A549 treated with CORT108297 at 1 μM for 4 hours (cell line): ENCODE data around the gene BET1. TPM values are rescaled to one million over a fixed set of nuclear protein-coding genes. Genes with fewer than 3 reads are reported as not detected.

Experiments used
- total RNA-seq: library from RNA; stranded (reverse); fragments of 200-300 nt; extraction: Qiagen RNA extraction; gene quantifications from 5 replicates; pipeline ENCODE4 v1.2.3, GENCODE V29; 2022

BET1 gene, protein sequence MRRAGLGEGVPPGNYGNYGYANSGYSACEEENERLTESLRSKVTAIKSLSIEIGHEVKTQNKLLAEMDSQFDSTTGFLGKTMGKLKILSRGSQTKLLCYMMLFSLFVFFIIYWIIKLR
- 22.9 to 34.6 TPM (median 26.5 TPM) in 5 replicates for total RNA-seq

DNA sequence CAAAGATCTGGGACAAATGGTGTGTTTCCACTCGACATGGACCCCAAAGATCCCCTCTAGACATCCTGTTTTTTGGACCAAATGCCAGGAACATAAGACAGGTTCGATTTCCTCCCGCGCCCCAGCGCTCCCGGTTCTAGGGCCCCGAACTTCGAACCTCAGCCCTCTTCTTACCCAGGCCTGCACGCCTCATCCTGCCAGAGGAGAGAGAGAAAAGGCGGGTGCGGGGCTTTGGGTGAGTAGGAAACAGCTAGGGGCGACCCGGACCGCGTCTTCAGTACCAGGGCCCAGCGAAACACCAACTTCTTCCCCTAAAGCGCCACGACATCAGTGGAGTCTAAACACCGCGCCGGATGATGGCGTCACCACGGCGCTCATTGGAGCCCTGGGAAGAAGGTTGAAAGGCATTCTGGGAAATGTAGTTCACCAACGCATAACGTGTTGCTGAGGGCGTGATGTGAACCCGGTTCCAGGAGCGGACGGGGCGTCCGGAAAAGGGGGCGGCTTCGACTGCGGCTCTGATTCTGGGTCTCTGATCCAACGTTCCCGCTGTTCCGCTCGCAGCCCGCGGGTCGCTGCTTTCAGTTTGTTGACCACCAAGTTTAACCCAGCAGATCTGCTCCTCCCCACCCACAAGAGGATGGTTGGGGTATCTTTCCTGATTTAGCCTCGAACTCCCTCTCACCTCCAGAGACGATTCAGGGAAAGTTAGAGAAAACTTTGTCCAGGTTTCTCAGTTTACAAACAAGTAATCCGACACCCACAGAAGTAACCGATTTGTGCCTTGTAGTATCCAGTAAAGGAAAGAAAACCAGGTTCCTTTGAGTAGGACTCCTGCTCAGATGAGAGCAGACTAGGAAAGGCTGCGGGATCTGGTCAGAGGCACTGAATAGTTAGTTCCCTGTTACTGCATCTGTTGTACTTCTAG is at the start of gene BET1:
Gene BET1, minus strand, starts transcription at position 332 of the 928 bp plus-strand sequence. Its CDS starts 139 bp downstream, at position 193.

Other genes starting within 250 kb of the BET1 start
- gene TFPI2, start 113.6 kb downstream of the BET1 start, total RNA-seq, result 249 to 287 TPM (median 256 TPM) in 5 replicates
- gene GNGT1, start 97.8 kb downstream of the BET1 start, total RNA-seq, result not detected in 5 replicates
- 34.6 to 38.9 TPM (median 35.4 TPM) in 5 replicates for gene GNG11, start 82.6 kb downstream of the BET1 start, total RNA-seq